Measurements from ENCODE around the gene ARMC2.

The ARMC2 gene

GRCh38 chr6:109008054-109008453 lies 159.8 kb downstream of the ARMC2 start:
- H3K27ac Mint-ChIP-seq: peak overlapping the region; percentile 60

GRCh38 chr6:109008537-109009235 lies 160.5 kb downstream of the ARMC2 start:
- Mint-ChIP-seq H3K4me3 (peak overlapping the region; percentile 83), H3K4me1 (peaks cover 64% of the 10 kb centered on the region), H3K36me3 (ENCODE audit: low read depth) (no peaks in the 10 kb centered on the region), H3K9me3 (no peaks in the 10 kb centered on the region), H3K27ac (peak overlapping the region; percentile 68), H3K27me3 (no peaks in the 10 kb centered on the region)
- ATAC-seq: peak; percentile 47
- DNase-seq: peak; percentile 25

More at GRCh38 chr6:109008054-109008453, 159.8 kb downstream of the ARMC2 start:
- peak overlapping the region; percentile 83 for H3K4me3 Mint-ChIP-seq
- DNase-seq (no peak), ATAC-seq (no peak)
- peaks cover 62% of the 10 kb centered on the region for H3K4me1 Mint-ChIP-seq
- H3K27me3 Mint-ChIP-seq: no peaks in the 10 kb centered on the region
- H3K9me3 Mint-ChIP-seq: no peaks in the 10 kb centered on the region
- no peaks in the 10 kb centered on the region for H3K36me3 Mint-ChIP-seq (ENCODE audit: low read depth)

DNA sequence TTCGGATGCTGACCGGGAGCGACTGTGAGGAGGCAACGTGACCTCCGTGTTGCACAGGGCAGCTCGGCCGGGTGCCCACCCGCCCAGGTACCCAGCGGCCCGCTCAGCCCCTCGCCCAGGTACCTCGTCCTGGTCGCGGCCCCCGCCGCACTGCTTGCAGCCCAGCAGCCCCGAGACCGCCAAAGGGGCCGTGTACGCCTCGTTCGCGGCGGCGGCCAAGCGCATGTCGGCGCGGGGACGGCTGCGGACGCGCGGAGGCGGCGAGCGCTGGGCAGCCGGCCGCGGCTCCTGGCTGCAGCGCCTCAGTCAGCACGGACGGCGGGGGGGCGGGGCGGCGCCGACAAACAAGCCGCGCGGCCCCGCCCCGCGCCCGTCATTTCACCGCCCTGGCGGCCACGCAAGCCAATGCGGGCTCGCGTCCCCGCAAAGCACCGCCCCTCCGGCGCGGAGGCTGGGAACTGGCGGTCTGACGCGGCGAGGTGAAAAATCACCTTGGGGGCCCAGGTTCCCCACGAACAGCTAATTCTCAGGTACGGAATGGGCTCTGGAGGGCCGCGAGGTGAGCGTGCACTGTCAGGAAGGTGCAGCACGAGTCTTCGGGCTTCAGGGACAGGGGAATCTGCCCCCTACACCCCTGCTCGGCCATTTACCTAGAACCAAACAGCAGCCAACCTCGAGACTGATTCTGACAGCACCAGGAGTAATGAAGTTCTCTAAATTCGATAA lies 161.2 kb downstream of the ARMC2 start:
- H3K9me3 Mint-ChIP-seq: no peaks in the 10 kb centered on the region
- H3K27ac Mint-ChIP-seq: peak overlapping the region; percentile 93
- no peaks in the 10 kb centered on the region for H3K36me3 Mint-ChIP-seq (ENCODE audit: low read depth)
- no peaks in the 10 kb centered on the region for H3K27me3 Mint-ChIP-seq
- H3K4me1 Mint-ChIP-seq: peaks cover 68% of the 10 kb centered on the region
- ATAC-seq (peak; percentile 95), DNase-seq (peak; percentile 93)
- peak overlapping the region; percentile 92 for H3K4me3 Mint-ChIP-seq

GRCh38 chr6:109009962-109010704 lies 161.9 kb downstream of the ARMC2 start:
- peaks cover 66% of the 10 kb centered on the region for H3K4me1 Mint-ChIP-seq
- ATAC-seq (no peak), DNase-seq (no peak)
- no peaks in the 10 kb centered on the region for H3K9me3 Mint-ChIP-seq
- H3K36me3 Mint-ChIP-seq (ENCODE audit: low read depth): no peaks in the 10 kb centered on the region
- no peaks in the 10 kb centered on the region for H3K27me3 Mint-ChIP-seq
- peak overlapping the region; percentile 93 for H3K27ac Mint-ChIP-seq
- peak overlapping the region; percentile 92 for H3K4me3 Mint-ChIP-seq

DNA sequence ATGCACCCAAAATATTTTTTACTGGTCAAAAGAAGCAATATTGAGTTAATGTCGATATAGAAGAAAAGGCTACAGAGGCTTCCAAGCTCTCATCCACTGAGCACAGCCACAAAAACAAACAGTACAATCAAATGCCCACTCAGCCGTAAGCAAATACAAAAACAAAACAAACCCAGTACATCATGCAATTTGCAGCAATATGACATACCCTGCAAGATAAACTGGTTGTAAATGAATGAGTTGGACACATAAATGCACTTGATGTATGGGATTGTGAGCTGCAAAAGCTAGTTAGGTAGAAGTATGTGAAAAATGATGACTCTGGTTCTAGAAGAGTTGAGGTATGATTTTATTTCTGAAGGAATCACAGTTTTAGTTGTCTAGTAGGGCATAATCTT lies 162.5 kb downstream of the ARMC2 start:
- ATAC-seq: no peak
- Mint-ChIP-seq H3K4me3 (peak overlapping the region; percentile 92), H3K27ac (peak overlapping the region; percentile 22), H3K36me3 (ENCODE audit: low read depth) (no peaks in the 10 kb centered on the region), H3K9me3 (no peaks in the 10 kb centered on the region), H3K4me1 (peaks cover 70% of the 10 kb centered on the region), H3K27me3 (no peaks in the 10 kb centered on the region)
- DNase-seq: no peak

GRCh38 chr6:109013656-109014305 lies 165.6 kb downstream of the ARMC2 start:
- Mint-ChIP-seq H3K9me3 (no peaks in the 10 kb centered on the region), H3K4me1 (peaks cover 51% of the 10 kb centered on the region), H3K27ac (no peak overlapping the region), H3K27me3 (no peaks in the 10 kb centered on the region), H3K36me3 (ENCODE audit: low read depth) (no peaks in the 10 kb centered on the region), H3K4me3 (peak overlapping the region; percentile 8)
- no peak for ATAC-seq
- no peak for DNase-seq

DNA sequence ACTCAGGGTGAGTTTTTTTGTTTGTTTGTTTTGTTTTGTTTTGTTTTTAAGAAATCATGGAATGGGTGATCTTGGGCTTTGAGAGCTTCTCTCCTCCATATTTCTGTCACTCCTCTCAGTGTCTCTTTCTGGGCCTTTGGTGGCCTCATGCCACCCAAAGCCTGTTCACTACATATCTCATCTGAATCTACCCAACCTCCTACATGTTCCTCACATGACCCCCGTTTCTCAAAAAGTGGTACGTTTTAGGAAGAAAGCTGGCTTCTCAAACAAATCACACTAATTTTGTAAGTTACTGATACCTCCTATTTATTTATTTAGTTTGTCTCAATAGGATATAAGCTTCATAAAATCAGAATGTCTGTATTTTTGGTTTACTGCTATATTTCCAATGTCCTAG lies 166.4 kb downstream of the ARMC2 start:
- ATAC-seq: no peak
- no peaks in the 10 kb centered on the region for H3K27me3 Mint-ChIP-seq
- peaks cover 57% of the 10 kb centered on the region for H3K4me1 Mint-ChIP-seq
- no peak overlapping the region for H3K4me3 Mint-ChIP-seq
- DNase-seq: no peak
- H3K27ac Mint-ChIP-seq: peak overlapping the region; percentile 77
- no peaks in the 10 kb centered on the region for H3K36me3 Mint-ChIP-seq (ENCODE audit: low read depth)
- no peaks in the 10 kb centered on the region for H3K9me3 Mint-ChIP-seq

DNA sequence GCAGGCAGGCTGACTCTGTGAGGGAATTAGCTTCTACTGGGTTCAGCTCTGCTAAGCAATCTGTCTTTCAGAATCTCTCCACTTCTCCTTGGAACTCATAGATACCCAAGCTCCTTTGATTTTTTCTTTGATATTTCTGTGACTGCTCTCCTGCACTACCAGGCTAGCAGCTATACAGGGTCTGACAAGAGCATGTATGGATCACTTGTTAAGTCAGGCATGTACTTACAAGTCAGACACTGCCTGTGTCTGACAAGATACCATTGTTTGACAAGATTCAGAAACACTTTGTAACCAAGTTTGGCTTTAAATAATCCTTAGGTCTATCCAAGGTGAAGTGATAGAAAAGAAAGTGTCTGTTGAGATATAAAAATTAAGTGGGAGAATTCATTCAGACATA lies 167.0 kb downstream of the ARMC2 start:
- no peak for DNase-seq
- no peaks in the 10 kb centered on the region for H3K9me3 Mint-ChIP-seq
- ATAC-seq: no peak
- H3K27ac Mint-ChIP-seq: no peak overlapping the region
- H3K36me3 Mint-ChIP-seq (ENCODE audit: low read depth): no peaks in the 10 kb centered on the region
- peaks cover 58% of the 10 kb centered on the region for H3K4me1 Mint-ChIP-seq
- no peaks in the 10 kb centered on the region for H3K27me3 Mint-ChIP-seq
- H3K4me3 Mint-ChIP-seq: no peak overlapping the region

- no peaks in the 10 kb centered on the region for H3K9me3 Mint-ChIP-seq
- no peaks in the 10 kb centered on the region for H3K27me3 Mint-ChIP-seq
- H3K4me1 Mint-ChIP-seq: peaks cover 39% of the 10 kb centered on the region
- ATAC-seq: no peak
- no peaks in the 10 kb centered on the region for H3K36me3 Mint-ChIP-seq (ENCODE audit: low read depth)
- no peak overlapping the region for H3K4me3 Mint-ChIP-seq
- H3K27ac Mint-ChIP-seq: no peak overlapping the region
- DNase-seq: no peak
Measured at GRCh38 chr6:109019911-109020310, 171.7 kb downstream of the ARMC2 start.

DNA sequence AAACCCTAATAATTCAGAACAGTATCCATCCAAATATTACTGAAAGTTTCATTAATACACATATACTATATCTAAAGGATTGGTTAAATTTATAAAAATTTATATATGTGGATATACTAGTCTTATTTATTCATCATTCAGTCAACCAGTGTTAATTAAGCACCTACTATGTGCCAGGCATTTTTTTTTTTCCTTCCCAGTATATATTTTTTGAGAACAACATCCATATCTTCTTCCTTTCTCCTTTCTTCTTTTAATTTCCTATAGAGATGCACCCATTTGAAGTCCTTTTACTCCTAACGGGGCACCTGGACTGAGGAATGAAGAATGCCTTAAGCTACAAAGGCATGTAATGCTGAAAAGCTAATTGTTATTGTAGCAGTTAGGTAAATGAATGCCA lies 173.6 kb downstream of the ARMC2 start:
- no peaks in the 10 kb centered on the region for H3K36me3 Mint-ChIP-seq (ENCODE audit: low read depth)
- ATAC-seq: no peak
- H3K4me3 Mint-ChIP-seq: no peak overlapping the region
- H3K9me3 Mint-ChIP-seq: no peaks in the 10 kb centered on the region
- H3K27ac Mint-ChIP-seq: no peak overlapping the region
- no peaks in the 10 kb centered on the region for H3K27me3 Mint-ChIP-seq
- no peak for DNase-seq
- peaks cover 39% of the 10 kb centered on the region for H3K4me1 Mint-ChIP-seq

DNA sequence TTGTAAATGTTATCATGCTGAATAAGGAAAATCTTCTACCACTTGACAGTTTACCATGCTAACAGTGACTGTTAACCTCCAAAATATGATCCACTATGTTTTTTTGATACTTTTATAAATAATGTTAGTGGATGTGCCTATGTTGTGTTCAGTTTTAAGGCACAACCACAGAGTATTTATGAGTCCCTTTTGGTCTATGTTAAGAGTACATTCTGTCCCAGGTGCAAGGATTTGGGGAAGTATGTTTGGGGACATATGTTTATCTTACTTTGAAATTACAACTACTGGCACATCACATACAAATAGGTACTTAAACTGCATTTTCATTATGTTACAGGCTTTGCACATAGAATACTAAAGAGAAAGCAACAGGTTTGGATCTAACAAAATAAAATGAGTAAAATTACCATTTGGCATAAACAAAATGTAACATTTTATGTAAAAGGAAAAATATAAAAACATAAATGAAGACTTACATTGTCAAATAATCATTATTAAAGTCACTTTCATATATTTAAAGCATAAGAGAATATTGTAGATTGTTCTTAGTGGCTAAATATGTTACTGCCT lies 175.2 kb downstream of the ARMC2 start:
- Mint-ChIP-seq H3K27ac (no peak overlapping the region), H3K27me3 (no peaks in the 10 kb centered on the region), H3K4me1 (peaks cover 37% of the 10 kb centered on the region)

More for the DNA sequence above, 175.2 kb downstream of the ARMC2 start:
- ATAC-seq (no peak), DNase-seq (no peak)
- no peak overlapping the region for H3K4me3 Mint-ChIP-seq
- no peaks in the 10 kb centered on the region for H3K9me3 Mint-ChIP-seq
- peaks cover 3% of the 10 kb centered on the region for H3K36me3 Mint-ChIP-seq (ENCODE audit: low read depth)

Measured in activated naive CD8-positive, alpha-beta T cell treated with anti-CD3 and anti-CD28 coated beads, Interleukin-2, amount 50 U/mL, for 24 hours (primary cell).